Activated T-helper 1 cell treated with anti-CD3 and anti-CD28 coated beads, Interleukin-2, amount 50 U/mL, for 16 hours (primary cell): ENCODE results near the gene ZNF626.
"Not testable (repeated sequence)": the region's sequence is repeated elsewhere in the genome, so short reads cannot be mapped to it uniquely, and the experiment has no call there.

ENCODE experiments used
- DNase-seq, 2 donors: peaks; one replicate each; pipeline ENCODE4 v3.0.0-alpha.2; 2020; ENCODE audit warnings: low read depth in 1 of 2, low spot score in 1 of 2

Gene ZNF626

DNA sequence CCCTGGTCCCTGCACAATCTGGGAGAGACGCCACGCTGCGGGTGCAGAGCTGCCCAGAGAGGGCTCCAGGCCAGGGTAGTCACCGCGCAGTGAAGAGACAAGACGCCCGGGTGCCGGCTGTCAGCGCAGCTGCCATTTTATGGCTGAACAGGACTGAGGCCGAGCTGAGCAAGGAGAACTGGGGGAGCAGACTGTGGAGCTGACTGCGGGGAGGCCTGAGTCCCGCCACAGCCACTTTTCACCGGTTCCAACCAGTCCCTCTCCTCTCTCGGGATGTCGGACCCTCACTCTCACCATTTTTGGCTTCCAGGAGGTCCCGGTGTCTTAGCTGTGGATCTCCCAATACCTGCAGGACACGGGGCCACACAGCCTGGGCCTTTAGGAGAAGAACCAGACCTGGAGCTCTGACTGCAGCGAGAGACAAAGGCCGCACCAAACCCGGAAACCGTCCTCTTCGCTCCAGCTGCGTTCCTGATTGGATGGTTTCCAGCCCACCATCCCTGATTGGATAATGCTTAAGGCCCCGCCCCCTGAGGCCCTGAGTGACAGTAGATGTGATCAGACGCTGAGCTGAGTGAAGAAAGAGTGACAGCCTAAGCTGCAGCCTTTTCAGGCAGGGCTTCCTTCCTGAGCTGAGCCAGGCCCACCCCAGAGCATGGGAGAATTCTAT is at the start of gene ZNF626:
ZNF626 (minus strand) TSS at position 422 of the 670 bp plus-strand sequence; CDS start at position 297, 125 bp downstream.
- peak; percentile 76 to 86 for DNase-seq

DNA sequence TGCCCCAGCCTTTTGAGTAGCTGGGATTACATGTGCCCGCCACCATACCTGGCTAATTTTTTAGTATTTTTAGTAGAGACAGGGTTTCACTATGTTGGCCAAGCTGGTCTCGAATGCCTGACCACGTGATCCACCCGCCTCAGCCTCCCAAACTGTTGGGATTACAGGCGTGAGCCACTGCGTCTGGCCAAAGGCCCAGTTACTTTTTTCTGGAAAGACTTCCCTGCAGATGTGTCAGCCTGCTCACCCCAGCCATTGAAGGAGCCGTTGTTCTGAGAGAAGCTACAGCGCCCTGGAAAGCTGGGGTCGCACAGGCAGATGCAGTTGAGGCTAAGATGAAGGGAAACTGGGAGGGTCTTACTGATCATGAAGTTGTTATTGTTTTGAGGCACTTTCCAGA is 7.9 kb upstream of the ZNF626 start:
- no peak for DNase-seq

DNA sequence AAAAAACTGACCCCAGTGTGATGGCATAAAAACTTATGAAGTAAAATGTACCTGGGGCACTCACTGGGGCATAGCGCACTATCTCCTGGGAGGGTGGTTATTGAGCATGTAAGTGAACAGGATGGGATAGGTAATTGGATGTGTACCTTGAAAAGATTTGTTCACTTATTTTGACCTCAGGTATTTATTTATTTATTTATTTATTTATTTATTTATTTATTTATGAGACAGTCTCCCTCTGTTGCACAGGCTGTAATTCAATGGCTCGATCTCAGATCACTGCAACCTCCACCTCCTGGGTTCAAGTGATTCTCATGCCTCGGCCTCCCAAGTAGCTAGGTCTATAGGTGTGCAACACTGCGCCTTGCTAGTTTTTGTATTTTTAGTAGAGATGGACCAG is 5.9 kb upstream of the ZNF626 start:
- DNase-seq: no peak

DNA sequence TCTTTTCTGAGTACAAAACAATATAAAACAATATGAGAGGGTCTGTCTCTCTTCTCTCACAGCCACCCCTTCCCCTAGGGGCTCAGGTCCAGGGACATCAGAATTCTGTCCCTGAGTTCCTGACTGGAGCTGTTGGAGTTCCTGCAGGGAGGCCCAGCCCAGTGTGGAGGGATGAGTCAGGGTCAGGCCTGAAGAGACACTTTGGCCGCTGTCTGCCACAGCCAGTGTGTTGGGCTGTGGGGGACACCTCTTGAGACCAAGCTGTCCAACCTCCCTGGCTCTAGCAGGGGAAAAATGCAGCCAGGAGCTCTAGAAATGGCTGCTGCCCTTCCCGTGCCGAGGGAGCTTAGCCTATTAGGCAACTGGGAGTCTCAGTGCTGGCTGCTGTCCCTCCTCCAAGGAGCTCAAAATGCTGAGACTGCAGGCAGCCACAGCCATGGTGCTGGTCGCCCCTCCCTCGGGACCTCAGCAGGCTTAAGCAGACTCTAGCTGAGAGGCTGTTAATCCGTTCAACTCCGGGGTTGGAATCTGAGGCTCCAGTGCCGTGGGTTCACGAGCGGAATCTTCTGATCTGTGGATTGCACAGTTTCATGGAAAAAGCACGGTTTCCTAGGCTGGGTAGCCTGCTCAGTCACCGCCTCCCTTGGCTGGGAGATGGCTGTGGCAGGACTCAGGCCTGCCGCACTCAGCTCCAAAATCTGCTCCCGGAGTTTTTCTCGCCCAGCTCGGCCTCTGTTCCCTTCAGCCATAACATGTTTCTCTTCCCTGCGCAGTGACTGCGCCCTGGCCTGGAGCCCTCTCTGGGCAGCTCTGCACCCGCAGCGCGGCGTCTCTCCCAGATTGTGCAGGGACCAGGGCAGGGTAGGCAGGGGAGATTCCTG is 3.8 kb upstream of the ZNF626 start:
- DNase-seq: no peak

DNA sequence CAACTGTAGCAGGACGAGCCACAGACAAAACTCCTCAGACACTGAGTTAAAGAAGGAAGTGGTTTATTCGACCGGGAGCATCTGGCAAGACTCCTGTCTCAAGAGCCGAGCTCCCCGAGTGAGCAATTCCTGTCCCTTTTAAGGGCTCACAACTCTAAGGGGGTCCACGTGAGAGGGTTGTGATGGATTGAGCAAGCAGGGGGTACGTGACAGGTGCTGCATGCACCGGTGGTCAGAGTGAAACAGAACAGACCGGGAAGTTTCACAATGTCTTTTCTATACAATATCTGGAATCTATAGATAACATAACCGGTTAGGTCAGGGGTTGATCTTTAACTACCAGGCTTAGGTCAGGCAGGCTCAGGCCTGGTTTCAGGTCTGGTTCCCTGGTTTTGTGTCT is 3.1 kb upstream of the ZNF626 start:
- not testable (repeated sequence) for DNase-seq

DNA sequence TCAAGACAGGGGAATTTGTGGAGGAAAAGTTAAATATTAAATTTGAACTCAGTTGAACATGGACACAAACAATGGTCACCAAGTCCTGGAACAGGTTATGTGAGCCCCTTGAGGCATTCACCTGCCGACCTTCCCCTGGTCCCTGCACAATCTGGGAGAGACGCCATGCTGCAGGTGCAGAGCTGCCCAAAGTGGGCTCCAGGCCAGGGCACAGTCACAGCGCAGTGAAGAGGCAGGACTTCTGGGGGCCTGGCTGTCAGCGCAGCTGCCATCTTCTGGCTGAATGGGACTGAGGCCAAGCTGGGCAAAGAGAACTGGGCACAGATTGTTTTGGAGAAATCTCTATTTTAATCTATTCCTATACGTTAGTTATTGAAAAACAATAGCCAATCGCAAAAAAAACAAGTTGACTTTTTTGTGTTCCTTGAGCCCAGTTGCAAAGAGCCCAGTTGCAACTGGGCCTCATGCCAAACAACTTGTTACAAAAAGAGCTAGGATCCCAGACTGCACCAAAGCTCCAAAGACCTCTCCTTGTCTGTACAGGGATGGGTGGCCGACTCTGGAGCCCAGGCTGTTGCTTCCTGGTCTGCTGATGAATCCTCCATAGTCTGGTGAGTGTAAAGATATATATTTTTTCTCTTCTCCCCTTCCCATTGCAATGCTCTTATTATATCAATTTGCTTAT is 1.2 kb upstream of the ZNF626 start:
- no peak for DNase-seq

DNA sequence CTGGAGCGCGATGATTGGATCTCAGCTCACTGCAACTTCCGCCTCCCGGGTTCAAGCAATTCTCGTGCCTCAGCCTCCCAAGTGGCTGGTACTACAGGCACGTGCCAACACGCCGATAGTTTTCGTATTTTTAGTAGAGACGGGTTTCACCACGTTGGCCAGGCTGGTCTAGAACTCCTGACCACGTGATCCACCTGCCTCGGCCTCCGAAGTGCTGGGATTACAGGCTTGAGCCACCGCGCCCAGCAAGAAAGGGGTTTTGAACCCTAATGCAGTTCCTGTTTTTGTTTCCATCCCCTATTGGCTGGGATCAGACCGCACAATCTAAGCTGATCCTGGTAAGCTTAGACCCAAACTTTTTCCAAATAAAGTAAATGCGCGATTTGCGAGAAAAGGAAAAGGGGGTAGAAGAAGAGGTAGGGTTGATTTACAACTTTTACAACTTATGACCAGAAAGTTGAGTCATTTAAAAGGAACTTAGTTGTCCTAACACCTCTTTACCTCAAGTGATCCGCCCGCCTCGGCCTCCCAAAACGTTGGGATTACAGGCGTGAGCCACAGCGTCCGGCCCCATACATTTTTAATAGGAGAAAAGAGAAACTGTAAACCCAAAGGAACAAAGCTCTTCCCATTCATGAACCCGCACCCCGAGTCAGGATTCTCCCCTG is 764 bp downstream of the ZNF626 start:
- DNase-seq: no peak

DNA sequence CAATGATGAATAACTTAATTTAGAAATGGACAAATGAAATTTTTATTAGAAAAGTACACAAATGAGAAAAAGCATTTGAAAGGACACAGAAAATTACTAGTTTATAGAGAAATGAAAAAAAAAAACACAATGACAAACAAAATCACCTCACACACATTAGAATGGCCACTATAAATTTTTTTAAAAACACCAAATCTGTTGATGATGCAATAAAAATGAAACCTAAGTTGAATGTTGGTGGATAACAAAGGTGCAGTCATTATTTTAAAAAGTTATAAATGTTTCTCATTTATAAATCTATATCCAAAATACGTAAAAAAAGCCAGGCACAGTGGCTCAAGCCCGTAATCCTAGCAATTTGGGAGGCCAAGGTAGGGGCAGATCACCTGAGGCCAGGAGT is 20.8 kb downstream of the ZNF626 start:
- DNase-seq: no peak

DNA sequence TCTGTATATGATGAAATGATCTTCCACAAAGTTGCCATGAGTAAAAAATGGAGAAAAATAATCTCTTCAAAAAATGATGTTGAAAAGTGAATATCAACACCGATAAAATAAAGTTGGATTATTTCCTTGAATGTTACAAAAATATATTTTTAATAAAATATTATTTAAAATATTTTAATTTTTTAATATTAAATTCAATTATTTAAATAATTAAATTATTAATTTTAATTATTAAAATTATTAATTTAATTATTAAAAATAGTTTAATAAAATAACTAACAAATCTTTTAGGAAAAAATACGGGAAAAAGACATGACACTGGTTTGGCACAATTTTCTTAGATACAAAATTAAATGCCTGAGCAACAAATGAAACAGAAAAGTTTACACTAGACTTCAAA is 21.3 kb downstream of the ZNF626 start:
- no peak for DNase-seq

DNA sequence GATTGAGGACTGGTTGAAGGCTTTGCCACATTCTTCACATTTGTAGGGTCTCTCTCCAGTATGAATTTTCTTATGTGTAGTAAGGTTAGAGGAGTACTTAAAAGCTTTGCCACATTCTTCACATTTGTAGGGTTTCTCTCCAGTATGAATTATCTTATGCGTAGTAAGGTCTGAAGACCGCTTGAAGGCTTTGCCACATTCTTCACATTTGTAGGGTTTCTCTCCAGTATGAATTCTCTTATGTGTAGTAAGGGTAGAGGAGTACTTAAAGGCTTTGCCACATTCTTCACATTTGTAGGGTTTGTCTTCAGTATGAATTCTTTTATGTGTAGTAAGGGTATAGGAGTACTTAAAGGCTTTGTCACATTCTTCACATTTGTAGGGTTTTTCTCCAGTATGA is 36.8 kb downstream of the ZNF626 start:
- not testable (repeated sequence) for DNase-seq

DNA sequence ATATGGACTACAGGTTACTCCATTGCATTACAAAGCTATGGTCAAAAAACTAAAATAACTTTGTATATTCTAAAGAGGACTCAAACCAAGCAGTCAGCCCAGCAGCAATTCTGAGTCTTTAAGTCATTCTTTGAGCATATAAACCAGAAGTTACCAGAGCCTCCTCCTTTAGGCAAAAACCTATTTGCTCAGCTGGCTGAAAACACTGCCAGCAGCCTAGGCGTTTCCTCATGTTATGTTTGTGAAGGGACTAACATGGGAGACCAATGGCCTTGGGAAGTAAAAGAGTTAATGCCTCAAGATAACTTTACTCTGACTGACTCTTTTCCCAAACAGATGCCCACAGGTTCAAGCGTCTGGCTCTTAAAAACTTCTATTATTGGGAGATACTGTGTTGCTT is 45.3 kb downstream of the ZNF626 start:
- no peak for DNase-seq

DNA sequence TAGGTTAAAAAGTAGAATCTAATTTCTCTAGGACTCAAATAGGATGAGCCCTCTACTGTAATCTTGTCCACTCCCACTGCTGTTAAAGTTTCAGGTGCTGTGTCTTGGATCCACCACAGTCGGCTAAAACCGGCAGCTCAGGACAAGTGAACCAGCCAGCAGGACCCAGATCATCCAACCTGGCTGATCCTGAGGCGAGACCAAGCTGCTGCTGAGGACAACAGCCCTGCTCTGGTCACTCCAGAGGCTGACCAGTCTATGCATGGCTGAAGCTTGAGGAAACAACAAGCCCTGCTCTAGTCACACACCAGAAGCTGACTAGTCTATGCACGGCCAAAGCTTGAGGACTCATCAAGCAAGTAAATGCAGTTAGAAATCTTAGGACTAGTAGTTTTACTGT is 46.4 kb downstream of the ZNF626 start:
- DNase-seq: not testable (repeated sequence)

DNA sequence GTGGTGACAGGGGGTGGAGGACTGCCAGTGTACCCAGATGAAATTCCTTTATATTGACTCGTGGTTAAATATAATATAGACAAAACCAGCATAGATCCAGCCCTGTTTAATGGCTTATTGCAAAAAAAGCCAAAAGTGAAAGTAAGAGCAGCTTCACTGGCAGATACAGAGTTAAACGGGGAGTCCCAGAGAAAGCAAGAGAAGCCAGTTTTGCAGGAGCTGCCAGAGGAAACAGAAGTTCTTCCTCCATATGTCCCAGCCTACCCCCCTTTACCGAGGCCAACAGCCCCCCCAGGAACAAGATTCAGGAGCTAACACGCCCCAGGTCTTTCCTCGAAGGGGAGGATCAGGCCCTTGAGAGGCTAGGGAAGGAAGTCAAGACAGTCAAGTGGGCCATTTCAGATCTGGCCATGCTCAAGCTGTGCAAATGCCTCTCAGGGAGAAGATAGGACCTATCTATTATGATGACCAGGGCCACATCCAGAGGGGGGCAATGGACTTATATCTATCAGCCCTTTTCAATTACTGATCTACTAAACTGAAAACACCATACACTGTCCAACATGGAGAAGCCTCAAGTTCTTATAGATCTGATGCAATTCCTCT is 48.6 kb downstream of the ZNF626 start:
- no peak for DNase-seq

DNA sequence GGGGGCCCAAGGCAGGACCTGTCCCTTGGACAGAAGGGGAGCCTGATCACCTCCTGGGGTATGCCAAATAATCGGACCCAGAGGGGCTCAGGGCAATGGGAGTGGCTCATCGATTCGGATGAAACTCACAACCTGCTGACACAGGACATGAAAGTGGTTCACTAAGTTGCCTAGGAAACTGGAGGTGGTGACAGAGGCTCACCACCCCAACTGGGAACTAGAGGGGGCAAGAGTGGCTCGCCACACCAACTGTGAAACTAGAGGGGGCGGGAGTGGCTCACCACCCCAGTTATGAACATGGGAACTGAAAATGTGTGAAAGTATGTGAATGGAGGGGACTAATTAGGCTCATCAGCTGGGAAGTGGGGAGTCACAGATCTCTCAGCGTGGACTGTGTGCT is 49.5 kb downstream of the ZNF626 start:
- DNase-seq: no peak

DNA sequence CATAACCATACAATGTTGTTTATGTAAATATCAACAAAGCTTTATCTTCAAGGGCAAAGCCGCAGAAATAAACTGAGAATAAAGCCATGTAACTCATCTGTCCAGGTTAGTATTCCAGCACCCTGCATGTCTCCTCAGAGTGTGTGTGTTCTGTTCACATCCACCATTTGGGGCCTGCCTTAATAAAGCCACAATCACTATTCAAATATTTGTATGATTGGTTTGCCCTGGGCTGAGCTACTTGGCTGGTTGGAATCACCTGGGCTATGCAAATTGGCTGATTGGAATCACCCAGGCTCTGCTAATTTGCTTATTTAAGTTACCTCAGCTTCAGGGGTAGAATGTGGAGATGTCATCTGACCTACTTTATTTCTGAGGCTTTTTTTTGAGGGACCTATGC is 53.4 kb downstream of the ZNF626 start:
- DNase-seq: no peak
